ENCODE data around the gene RNF7.
A peak's percentile ranks its signal among the peaks of the same experiment; 100 is the strongest.

The RNF7 gene

DNA sequence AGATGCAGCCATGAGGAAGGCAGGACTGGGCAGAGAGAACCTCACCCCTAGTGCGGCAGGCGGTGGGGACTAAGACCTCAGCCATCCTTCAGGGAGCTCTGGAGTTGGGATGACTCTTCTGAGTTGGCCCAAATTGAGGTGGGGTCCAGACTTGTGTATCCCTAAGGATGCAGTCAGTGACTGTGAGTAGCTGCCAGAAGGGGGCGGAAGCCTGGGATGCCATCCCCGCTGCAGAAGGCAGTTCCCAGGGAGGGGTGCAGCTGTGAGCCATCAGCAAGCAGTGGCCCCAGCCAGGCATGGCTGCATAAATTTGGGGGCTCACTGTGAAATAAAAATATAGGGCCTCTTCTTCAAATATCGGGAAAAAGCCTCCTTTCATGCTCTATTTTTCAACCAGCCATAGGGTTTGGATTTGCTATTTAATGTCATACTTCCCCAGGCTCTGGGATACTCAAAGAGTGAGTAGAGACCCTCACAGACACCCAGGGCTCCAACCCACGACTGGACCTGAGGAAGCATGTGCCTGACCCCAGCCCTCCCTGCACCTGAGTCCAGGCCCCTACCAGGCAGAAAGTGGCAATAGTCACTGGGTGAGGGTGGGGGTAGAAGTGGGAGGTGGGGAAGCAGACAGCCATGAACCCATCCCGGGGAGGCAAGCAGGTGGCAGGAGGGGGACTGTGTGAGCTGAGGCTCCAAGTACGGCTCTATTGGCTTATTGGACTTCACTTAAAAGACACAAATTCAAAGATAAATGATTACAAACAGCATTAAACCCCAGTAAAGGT, 55.6 kb downstream of the RNF7 start:
- Histone ChIP-seq H3K9me3 (ENCODE audit: severe bottlenecking) (no peaks in the 10 kb centered on the region), H3K4me3 (ENCODE audit: low read depth, low read length) (no peak overlapping the region), H3K36me3 (no peaks in the 10 kb centered on the region), H3K27ac (no peak overlapping the region), H3K27me3 (ENCODE audit: insufficient read depth, low read depth, severe bottlenecking) (no peaks in the 10 kb centered on the region)
- peak; percentile 34 for TF ChIP-seq CTCF (IDR thresholded peaks at IDR 0.05; ENCODE audit: low read depth, low read length)
- no peak for DNase-seq

- Histone ChIP-seq H3K36me3 (no peaks in the 10 kb centered on the region), H3K9me3 (ENCODE audit: severe bottlenecking) (no peaks in the 10 kb centered on the region), H3K27ac (peak overlapping the region; percentile 8; the same call in 1 of the 2 replicates), H3K27me3 (ENCODE audit: insufficient read depth, low read depth, severe bottlenecking) (no peaks in the 10 kb centered on the region), H3K4me3 (ENCODE audit: low read depth, low read length) (no peak overlapping the region)
- peak; percentile 21 for DNase-seq
- TF ChIP-seq CTCF (IDR thresholded peaks at IDR 0.05; ENCODE audit: low read depth, low read length), result no peak
Measured at GRCh38 chr3:141795276-141795675, 57.2 kb downstream of the RNF7 start.

GRCh38 chr3:141795741-141796080, 57.6 kb downstream of the RNF7 start:
- no peak for DNase-seq
- peak overlapping the region; percentile 66 for H3K27ac ChIP-seq
- H3K27me3 ChIP-seq (ENCODE audit: insufficient read depth, low read depth, severe bottlenecking), result no peaks in the 10 kb centered on the region
- no peak for TF ChIP-seq CTCF (IDR thresholded peaks at IDR 0.05; ENCODE audit: low read depth, low read length)
- no peak overlapping the region for H3K4me3 ChIP-seq (ENCODE audit: low read depth, low read length)
- no peaks in the 10 kb centered on the region for H3K9me3 ChIP-seq (ENCODE audit: severe bottlenecking)
- H3K36me3 ChIP-seq, result no peaks in the 10 kb centered on the region

GRCh38 chr3:141796081-141796888, 58.2 kb downstream of the RNF7 start:
- no peaks in the 10 kb centered on the region for H3K9me3 ChIP-seq (ENCODE audit: severe bottlenecking)
- no peak for TF ChIP-seq CTCF (IDR thresholded peaks at IDR 0.05; ENCODE audit: low read depth, low read length)
- H3K36me3 ChIP-seq, result no peaks in the 10 kb centered on the region
- H3K27me3 ChIP-seq (ENCODE audit: insufficient read depth, low read depth, severe bottlenecking), result no peaks in the 10 kb centered on the region
- peak; percentile 71 for DNase-seq
- H3K4me3 ChIP-seq (ENCODE audit: low read depth, low read length), result peak overlapping the region; percentile 42
- peak overlapping the region; percentile 66 for H3K27ac ChIP-seq

Data from WERI-Rb-1 (cell line).